HepG2 (cell line): ENCODE data around the gene BICRA. TPM values are rescaled to one million over a fixed set of nuclear protein-coding genes. Genes with fewer than 3 reads are reported as not detected.

ENCODE experiments used
- ATAC-seq: fragments of 200-7000 bp; cut with Tn5 transposase; 3 replicates; pipeline ENCODE4 v1.9.1; 2020; ENCODE audit warnings: mild to moderate bottlenecking, moderate library complexity
- BruUV-seq: library from RNA; stranded (reverse); fragments of 400-500 nt; replicated peaks from 2 replicates; lab custom pipeline; 2021; lab: Mats Ljungman, UMichigan
- CTCF ChIA-PET: fragments of 300-600 bp; formaldehyde crosslinking; extraction: SDS; loops from one replicate; lab custom pipeline; 2021; ENCODE audit warnings: low total read pairs, inconsistent platforms, low intra/inter-chr PET ratio; lab: Yijun Ruan, JAX
- POLR2A ChIA-PET: fragments of 350-600 bp; sonication (Branson Sonifier 250); formaldehyde crosslinking; loops from one replicate; lab custom pipeline; 2020; ENCODE audit warnings: antibody characterized with exemption, inconsistent platforms; lab: Yijun Ruan, JAX
- DNase-seq: peaks from one replicate; pipeline ENCODE4 v3.0.0-alpha.2; 2015; ENCODE audit warnings: low spot score
- FAIRE-seq: peaks from 3 replicates; lab custom pipeline; 2011; peaks lifted over from hg19 to GRCh38; lab: Jason Lieb, UNC
- H2AFZ ChIP-seq: one replicate; pipeline ENCODE4 v1.6.1; 2011; ENCODE audit warnings: low read length, inconsistent platforms
- H3K27ac ChIP-seq: fragments of 300-600 bp; 3 replicates; pipeline ENCODE4 v1.8.0; 2011; ENCODE audit warnings: mixed run types, mild to moderate bottlenecking, mixed read lengths, low read length, inconsistent platforms; ENCODE audit not compliant: insufficient read depth; ENCODE audit errors: extremely low read length
- H3K27me3 ChIP-seq, 2 experiments: fragments of 200-600 bp in 1 of 2; 2 replicates in 1 of 2; 3 replicates in 1 of 2; pipeline versions ENCODE4 v1.6.0 to v1.8.0; 2011; ENCODE audit warnings: low read length in 2 of 2, mild to moderate bottlenecking in 2 of 2, moderate library complexity in 2 of 2, inconsistent platforms in 1 of 2; ENCODE audit not compliant: insufficient read depth in 2 of 2, control insufficient read depth in 1 of 2
- H3K36me3 ChIP-seq, 2 experiments: fragments of 200-600 bp in 1 of 2; replicated peaks in 1 of 2; 2 replicates in 1 of 2; 3 replicates in 1 of 2; pipeline versions ENCODE4 v1.5.1 to v1.8.0; 2011; ENCODE audit warnings: low read length in 2 of 2, inconsistent platforms in 1 of 2; ENCODE audit not compliant: insufficient read depth in 2 of 2, control insufficient read depth in 1 of 2
- H3K4me1 ChIP-seq: 2 replicates; pipeline ENCODE4 v1.5.1; 2012; ENCODE audit warnings: low read length, inconsistent platforms; ENCODE audit not compliant: insufficient read depth
- H3K4me2 ChIP-seq: 2 replicates; pipeline ENCODE4 v1.6.0; 2011; ENCODE audit warnings: low read depth, low read length, inconsistent platforms
- H3K4me3 ChIP-seq, 3 experiments: fragments of 200-600 bp in 1 of 3; sonication (generic), shearing (Covaris generic) in 1 of 3; replicated peaks in 1 of 3; 2 replicates each; pipeline ENCODE4 v1.5.1; 2011 to 2016; ENCODE audit warnings: low read length in 3 of 3, inconsistent platforms in 2 of 3, low read depth in 2 of 3, mild to moderate bottlenecking in 2 of 3, control low read depth in 1 of 3, mixed read lengths in 1 of 3; ENCODE audit not compliant: insufficient read depth in 1 of 3
- H3K79me2 ChIP-seq: one replicate; pipeline ENCODE4 v1.6.1; 2011; ENCODE audit warnings: low read length, inconsistent platforms; ENCODE audit not compliant: insufficient read depth
- H3K9ac ChIP-seq: 2 replicates; pipeline ENCODE4 v1.6.0; 2011; ENCODE audit warnings: mild to moderate bottlenecking, low read depth, low read length, inconsistent platforms; ENCODE audit not compliant: insufficient read depth
- H3K9me3 ChIP-seq: 2 replicates; pipeline ENCODE4 v1.5.1; 2012; ENCODE audit warnings: mild to moderate bottlenecking, low read length
- H4K20me1 ChIP-seq: 2 replicates; pipeline ENCODE4 v1.6.0; 2011; ENCODE audit warnings: inconsistent platforms, mild to moderate bottlenecking, low read length, moderate library complexity; ENCODE audit not compliant: insufficient read depth
- ATF4 ChIP-seq, 2 experiments: fragments of 450-650 bp in 1 of 2; sonication (generic) in 1 of 2; formaldehyde crosslinking; IDR thresholded peaks; 2 replicates each; pipeline versions ENCODE4 v1.5.0 to v1.8.0; 2020 to 2022; ENCODE audit warnings: mild to moderate bottlenecking in 1 of 2, missing genetic modification reagents in 1 of 2
- E2F5 ChIP-seq: sonication (generic); formaldehyde crosslinking; conservative IDR thresholded peaks from 2 replicates; pipeline ENCODE4 v1.4.0; 2020; ENCODE audit warnings: missing genetic modification reagents
- GABPB1 ChIP-seq: IDR thresholded peaks from 2 replicates; pipeline ENCODE4 v1.6.1; 2016; ENCODE audit warnings: mild to moderate bottlenecking, missing genetic modification reagents, moderate library complexity, missing compliant biosample characterization
- KMT2B ChIP-seq: IDR thresholded peaks from 2 replicates; pipeline ENCODE4 v1.6.1; 2016; ENCODE audit warnings: missing genetic modification reagents, missing compliant biosample characterization
- MTF2 ChIP-seq: sonication (generic); formaldehyde crosslinking; IDR thresholded peaks from 2 replicates; pipeline ENCODE4 v1.5.0; 2020; ENCODE audit warnings: missing genetic modification reagents, borderline replicate concordance
- NFRKB ChIP-seq: fragments of 450-650 bp; IDR thresholded peaks from 2 replicates; pipeline ENCODE4 v1.6.1; 2017
- POLR2AphosphoS5 ChIP-seq: IDR thresholded peaks from 2 replicates; pipeline ENCODE4 v1.6.1; 2012; ENCODE audit warnings: low read depth, low read length
- SNAPC2 ChIP-seq: sonication (generic); formaldehyde crosslinking; IDR thresholded peaks from 2 replicates; pipeline ENCODE4 v1.8.1; 2022; ENCODE audit warnings: mild to moderate bottlenecking, missing genetic modification reagents
- STAG1 ChIP-seq: sonication (generic); formaldehyde crosslinking; IDR thresholded peaks from 2 replicates; pipeline ENCODE4 v1.4.0; 2020; ENCODE audit warnings: missing genetic modification reagents
- U2AF2 ChIP-seq: fragments of 200-400 bp; formaldehyde crosslinking; IDR thresholded peaks from 2 replicates; pipeline ENCODE4 v1.6.1; 2017; ENCODE audit warnings: low read depth, mild to moderate bottlenecking, low read length
- ZFP41 ChIP-seq: sonication (generic); formaldehyde crosslinking; IDR thresholded peaks from 2 replicates; pipeline ENCODE4 v1.4.0; 2020; ENCODE audit warnings: mild to moderate bottlenecking, missing genetic modification reagents, borderline replicate concordance
- ZFX ChIP-seq: sonication (generic); formaldehyde crosslinking; IDR thresholded peaks from 2 replicates; pipeline ENCODE4 v1.4.0; 2020; ENCODE audit warnings: mild to moderate bottlenecking, low read depth, missing genetic modification reagents, moderate library complexity
- ZMYM3 ChIP-seq: sonication (generic); formaldehyde crosslinking; IDR thresholded peaks from 2 replicates; pipeline ENCODE4 v1.5.1; 2020; ENCODE audit warnings: mild to moderate bottlenecking, missing genetic modification reagents
- ZNF18 ChIP-seq: sonication (generic); formaldehyde crosslinking; IDR thresholded peaks from 2 replicates; pipeline ENCODE4 v1.8.0; 2022; ENCODE audit warnings: mild to moderate bottlenecking, missing genetic modification reagents; ENCODE audit not compliant: insufficient replicate concordance
- ZNF251 ChIP-seq: sonication (generic); formaldehyde crosslinking; IDR thresholded peaks from 2 replicates; pipeline ENCODE4 v1.9.0; 2021; ENCODE audit warnings: mild to moderate bottlenecking, missing genetic modification reagents
- ZNF577 ChIP-seq: sonication (generic); formaldehyde crosslinking; IDR thresholded peaks from 2 replicates; pipeline ENCODE4 v1.4.0; 2020; ENCODE audit warnings: mild to moderate bottlenecking, low read depth, missing genetic modification reagents, borderline replicate concordance
- WGBS: methylation state at CpG from one replicate; pipeline ENCODE4 v1.1.6; 2017; ENCODE audit warnings: low lambda C conversion rate; 5-methylcytosine and 5-hydroxymethylcytosine counted together
- in situ Hi-C: cut with HindIII; loops from 2 replicates; pipeline ENCODE4 v1.10.0; 2017; ENCODE audit warnings: low pct_unique_long_range_greater_than_20kb; ENCODE audit not compliant: extremely low pct_ligation_motif_present
- intact Hi-C: fragments of 100-400 bp; cut with micrococcal nuclease; formaldehyde crosslinking; loops from one replicate; pipeline ENCODE4 v1.10.0; 2022; ENCODE audit not compliant: unreplicated experiment
- polyA plus RNA-seq, 8 experiments: library from polyadenylated mRNA; depleted of rRNA in 3 of 8; stranded (reverse) in 7 of 8; unstranded in 1 of 8; fragments of >200 nt; fragmentation: Illumina TruSeq in 4 of 8; extraction: Trizol in 4 of 8; gene quantifications; 2 replicates each; pipeline versions ENCODE4 v1.2.1 to v1.2.3, GENCODE V29; 2011 to 2016; ENCODE audit warnings: low read depth in 4 of 8, missing spikeins in 1 of 8, mixed read lengths in 1 of 8; ENCODE audit not compliant: insufficient read depth in 1 of 8
- total RNA-seq, 5 experiments: library from RNA; depleted of rRNA; stranded (reverse); fragments of >200 nt; fragmentation: Illumina TruSeq; extraction: Trizol; gene quantifications; 2 replicates each; pipeline ENCODE4 v1.2.3, GENCODE V29; 2016; ENCODE audit warnings: low read depth in 1 of 5
- TF ChIP-seq, protein P1 (sequence below): sonication (generic); formaldehyde crosslinking; IDR thresholded peaks from 2 replicates; pipeline ENCODE4 v1.4.0; 2020; ENCODE audit warnings: missing genetic modification reagents, mild to moderate bottlenecking, borderline replicate concordance
- TF ChIP-seq, protein P2 (sequence below): sonication (generic); formaldehyde crosslinking; IDR thresholded peaks from 2 replicates; pipeline ENCODE4 v1.4.0; 2020; ENCODE audit warnings: mild to moderate bottlenecking, missing genetic modification reagents

The BICRA gene
- total and polyA plus RNA-seq, 2 of the 13 experiments (the other 11 are each of a cell fraction or from before 2014, with no cell fraction given): 0.55 to 0.71 TPM

DNA sequence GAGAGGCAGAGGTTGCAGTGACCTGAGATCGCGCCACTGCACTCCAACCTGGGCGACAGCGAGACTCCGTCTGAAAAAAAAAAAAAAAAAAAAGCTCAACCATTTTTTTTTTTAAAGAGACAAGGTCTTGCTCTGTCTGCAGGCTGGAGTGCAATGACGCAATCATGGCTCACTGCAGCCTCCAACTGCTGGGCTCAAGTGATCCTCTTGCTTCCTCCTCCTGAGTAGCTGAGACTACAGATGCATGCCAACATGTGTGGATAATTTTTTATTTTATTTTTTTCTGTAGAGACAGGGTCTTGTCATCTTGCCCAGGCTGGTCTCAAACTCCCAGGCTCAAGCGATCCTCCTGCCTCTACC lies 114.6 kb downstream of the BICRA start (continued):
- peak in 1 of 2 experiments; percentile 80; a peak in 1 of 4 replicates for TF ChIP-seq ATF4 (CRISPR knock-in tag; IDR thresholded peaks at IDR 0.05)
- no peak for TF ChIP-seq SNAPC2 (CRISPR knock-in tag)
- peak; percentile 68; the same call in 1 of the 2 replicates for TF ChIP-seq ZMYM3 (CRISPR knock-in tag)
- TF ChIP-seq ZFP41 (CRISPR knock-in tag): no peak
- TF ChIP-seq, protein P1, sequence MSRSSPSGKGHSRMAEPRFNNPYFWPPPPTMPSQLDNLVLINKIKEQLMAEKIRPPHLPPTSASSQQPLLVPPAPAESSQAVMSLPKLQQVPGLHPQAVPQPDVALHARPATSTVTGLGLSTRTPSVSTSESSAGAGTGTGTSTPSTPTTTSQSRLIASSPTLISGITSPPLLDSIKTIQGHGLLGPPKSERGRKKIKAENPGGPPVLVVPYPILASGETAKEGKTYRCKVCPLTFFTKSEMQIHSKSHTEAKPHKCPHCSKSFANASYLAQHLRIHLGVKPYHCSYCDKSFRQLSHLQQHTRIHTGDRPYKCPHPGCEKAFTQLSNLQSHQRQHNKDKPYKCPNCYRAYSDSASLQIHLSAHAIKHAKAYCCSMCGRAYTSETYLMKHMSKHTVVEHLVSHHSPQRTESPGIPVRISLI: peak; percentile 98
- TF ChIP-seq ZNF251: no peak

- ATAC-seq (no peak), DNase-seq (no peak), FAIRE-seq (no peak)
- ChIA-PET POLR2A (no interaction called here), CTCF (no interaction called here)
- Histone ChIP-seq H2AFZ (no peak overlapping the region), H3K27me3 (no peaks in the 10 kb centered on the region), H3K4me2 (peak overlapping the region; percentile 18; the same call in 1 of the 2 replicates), H3K9ac (no peak overlapping the region), H3K9me3 (no peaks in the 10 kb centered on the region), H4K20me1 (no peaks in the 10 kb centered on the region), H3K27ac (no peak overlapping the region), H3K36me3 (no peaks in the 10 kb centered on the region), H3K4me1 (peaks cover 56% of the 10 kb centered on the region), H3K79me2 (no peaks in the 10 kb centered on the region), H3K4me3 (no peak overlapping the region; a peak in 1 of 6 replicates)
- no TSS peak for BruUV-seq
- WGBS: 92% methylated on average over 27 of the region's 48 CpGs
- intact Hi-C loops: no loop called here
- in situ Hi-C loops: no loop called here
- no peak for TF ChIP-seq ZNF18 (CRISPR knock-in tag)
- TF ChIP-seq KMT2B (CRISPR knock-in tag): no peak
- TF ChIP-seq NFRKB: no peak
- TF ChIP-seq, protein P2, sequence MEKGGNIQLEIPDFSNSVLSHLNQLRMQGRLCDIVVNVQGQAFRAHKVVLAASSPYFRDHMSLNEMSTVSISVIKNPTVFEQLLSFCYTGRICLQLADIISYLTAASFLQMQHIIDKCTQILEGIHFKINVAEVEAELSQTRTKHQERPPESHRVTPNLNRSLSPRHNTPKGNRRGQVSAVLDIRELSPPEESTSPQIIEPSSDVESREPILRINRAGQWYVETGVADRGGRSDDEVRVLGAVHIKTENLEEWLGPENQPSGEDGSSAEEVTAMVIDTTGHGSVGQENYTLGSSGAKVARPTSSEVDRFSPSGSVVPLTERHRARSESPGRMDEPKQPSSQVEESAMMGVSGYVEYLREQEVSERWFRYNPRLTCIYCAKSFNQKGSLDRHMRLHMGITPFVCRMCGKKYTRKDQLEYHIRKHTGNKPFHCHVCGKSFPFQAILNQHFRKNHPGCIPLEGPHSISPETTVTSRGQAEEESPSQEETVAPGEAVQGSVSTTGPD (CRISPR knock-in tag): no peak
- TF ChIP-seq MTF2 (CRISPR knock-in tag): no peak
- TF ChIP-seq E2F5: no peak
- peak; percentile 24; the same call in 1 of the 2 replicates for TF ChIP-seq ZFX (CRISPR knock-in tag)
- no peak for TF ChIP-seq STAG1
- TF ChIP-seq U2AF2: no peak
- no peak for TF ChIP-seq ZNF577 (CRISPR knock-in tag)
- TF ChIP-seq POLR2AphosphoS5: no peak
- peak; percentile 31; the same call in 1 of the 2 replicates for TF ChIP-seq GABPB1 (CRISPR knock-in tag)
Observed at GRCh38 chr19:47725759-47726401, 116.9 kb downstream of the BICRA start.
